GM19463 (cell line): ENCODE data around the gene ZFYVE16.
A peak's percentile ranks its signal among the peaks of the same experiment; 100 is the strongest.
"Not testable (repeated sequence)": the region's sequence is repeated elsewhere in the genome, so short reads cannot be mapped to it uniquely, and the experiment has no call there.

ENCODE experiments used
- ATAC-seq: cut with Tn5 transposase; IDR thresholded peaks from one replicate; pipeline ENCODE4 v1.9.1; 2021; ENCODE audit warnings: mild to moderate bottlenecking, moderate library complexity; ENCODE audit not compliant: unreplicated experiment

The ZFYVE16 gene

DNA sequence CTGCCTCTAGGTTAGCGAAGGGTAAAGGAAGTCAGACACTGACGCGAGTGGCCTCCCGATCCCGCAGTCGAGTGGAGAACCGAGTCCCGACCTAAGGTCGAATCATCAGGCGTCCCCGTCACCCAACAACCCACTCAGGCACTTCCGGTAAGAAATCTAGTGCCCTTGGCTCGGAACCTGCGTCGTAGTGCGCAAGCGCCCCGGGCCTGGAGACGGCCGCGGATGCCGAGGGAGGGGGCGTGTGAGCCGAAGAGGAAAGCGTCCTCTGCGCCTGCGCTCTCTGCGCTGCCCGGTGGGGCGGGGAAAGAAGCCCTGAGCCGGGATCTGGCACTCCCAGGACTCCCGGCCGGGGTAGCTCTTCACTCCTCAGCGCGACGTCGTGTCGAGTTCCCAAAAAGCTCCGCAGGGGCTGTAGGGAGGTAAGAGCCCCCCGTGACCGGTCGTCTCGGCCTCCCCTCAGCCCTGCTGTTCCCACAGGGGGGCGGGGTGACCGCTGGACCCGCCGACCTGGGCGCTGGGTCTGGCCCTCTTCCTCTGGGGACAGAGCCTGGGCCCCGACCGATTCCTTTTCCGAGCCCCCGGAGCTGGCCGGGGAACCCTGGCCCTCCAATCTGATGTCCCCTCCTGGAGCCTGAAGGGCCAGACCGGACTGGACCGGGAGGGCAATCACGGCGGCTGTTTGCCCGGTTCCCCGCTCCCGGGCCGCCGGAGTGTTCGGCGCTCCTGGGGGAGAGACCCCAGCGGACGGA, at the start of gene ZFYVE16:
Gene ZFYVE16 (plus strand): TSS at position 330 of the 749 bp plus-strand sequence. CDS start 26,084 bp downstream, outside the sequence.
- ATAC-seq, result peak; percentile 79

DNA sequence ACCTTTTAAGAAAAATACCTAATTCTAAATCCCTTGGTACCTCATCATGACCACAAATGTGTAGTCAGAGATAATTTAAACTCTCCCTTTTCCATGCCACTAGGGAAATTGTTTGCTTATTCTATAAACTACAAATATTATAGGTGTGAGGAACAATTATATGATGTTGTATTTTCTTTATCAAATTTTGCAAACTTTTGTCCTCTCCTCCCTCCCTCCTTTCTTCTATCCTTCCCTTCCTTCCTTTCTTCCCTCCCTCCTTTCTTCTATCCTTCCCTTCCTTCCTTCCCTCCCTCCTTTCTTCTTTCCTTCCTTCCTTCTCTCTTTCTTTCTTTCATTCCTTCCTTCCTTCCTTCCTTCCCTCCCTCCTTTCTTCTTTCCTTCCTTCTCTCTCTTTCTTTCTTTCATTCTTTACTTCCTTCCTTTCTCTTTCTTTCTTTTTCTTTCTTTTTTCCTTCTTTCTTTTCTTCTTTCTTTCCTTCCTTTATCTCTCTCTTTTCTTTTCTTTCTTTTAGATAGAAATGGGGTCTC, 46.9 kb upstream of the ZFYVE16 start:
- ATAC-seq, result no peak

DNA sequence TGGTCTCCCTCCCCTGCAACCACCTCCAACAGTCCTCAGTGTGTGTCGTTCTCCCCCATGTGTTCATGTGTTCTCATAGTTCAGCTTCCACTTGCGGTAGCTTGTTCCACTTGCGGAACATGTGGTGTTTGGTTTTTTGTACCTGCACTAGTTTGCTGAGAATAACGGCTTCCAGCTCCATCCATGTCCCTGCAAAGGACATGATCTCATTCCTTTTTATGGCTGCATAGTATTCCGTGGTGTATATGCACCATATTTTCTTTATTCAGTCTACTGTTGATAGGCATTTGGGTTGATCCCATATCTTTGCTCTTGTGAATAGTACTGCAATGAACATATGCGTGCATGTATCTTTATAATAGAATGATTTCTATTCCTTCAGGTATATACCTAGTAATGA, 43.0 kb upstream of the ZFYVE16 start:
- ATAC-seq, result no peak

DNA sequence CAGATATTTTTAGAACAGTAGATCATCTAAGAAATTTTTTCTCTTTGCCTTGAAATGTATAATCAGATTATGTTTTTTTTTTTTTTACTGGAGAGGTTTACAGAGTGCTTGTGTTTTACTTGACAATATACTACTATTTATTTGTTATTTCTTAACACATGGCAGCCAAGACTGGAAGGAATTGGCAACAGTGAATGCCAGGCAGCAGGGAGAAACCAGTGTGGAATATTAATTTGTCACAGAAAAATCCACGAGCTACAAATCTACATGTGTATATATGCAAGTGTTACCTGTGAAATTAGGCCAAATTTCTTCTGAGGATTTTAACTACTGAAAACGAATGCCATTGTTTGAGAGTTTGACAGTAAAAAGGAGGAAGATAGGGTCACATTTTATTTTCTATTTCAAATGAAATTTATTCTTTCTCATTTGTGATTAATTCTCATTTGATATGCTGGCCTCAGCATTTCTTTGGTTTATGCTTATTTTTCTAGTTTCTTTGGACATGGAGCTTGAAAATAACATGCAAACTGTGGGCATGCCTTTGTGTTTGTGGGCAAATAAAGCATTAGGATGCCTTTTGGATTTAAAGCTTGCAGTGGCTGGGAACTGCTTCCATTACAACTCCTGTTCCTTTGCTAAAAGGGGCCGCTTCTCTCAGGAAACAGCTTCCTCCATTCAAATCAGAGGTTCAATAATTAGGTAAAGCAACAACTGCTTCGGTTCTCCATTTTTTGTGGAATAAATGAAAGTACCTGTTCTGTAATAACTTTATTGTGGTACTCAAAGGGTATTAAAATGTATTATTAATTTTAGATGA, 39.0 kb upstream of the ZFYVE16 start:
- no peak for ATAC-seq

DNA sequence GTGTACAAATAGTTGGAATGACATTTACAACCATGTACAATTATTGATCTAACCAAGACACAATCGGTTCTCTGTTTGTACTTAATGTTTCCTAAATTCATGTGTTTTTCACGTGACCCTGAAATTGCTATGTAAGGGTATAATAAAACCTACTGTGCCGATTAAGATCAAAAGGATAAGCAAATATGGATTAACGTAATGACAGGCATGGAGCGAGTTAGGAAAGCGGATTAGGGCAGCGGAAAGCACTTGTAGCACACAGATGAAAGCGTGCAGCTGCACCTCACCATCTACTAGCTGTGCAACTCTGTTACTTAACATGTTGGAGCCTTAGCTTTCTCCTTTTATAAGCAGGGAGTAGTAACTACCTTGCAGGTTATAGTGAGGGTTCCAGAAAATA, 38.3 kb upstream of the ZFYVE16 start:
- ATAC-seq, result no peak

DNA sequence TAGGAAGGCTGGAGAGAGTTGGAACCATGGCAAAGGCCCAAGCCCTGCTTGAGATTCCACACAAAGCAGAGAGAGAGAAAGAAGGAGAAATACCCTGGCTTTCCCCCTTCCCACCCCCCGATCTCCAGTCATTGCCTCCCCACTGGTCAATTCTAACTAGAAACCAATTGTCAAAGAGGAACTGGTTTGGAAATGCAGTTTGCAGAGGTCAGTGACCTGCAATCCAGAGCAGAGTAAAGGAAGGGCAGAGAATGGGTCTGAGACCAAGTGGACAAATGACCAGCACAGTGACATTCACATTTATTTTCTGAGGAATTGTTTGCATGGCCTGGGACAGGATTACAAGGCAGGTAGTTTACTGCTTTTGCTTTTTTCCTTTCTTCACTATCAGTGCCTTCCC, 37.5 kb upstream of the ZFYVE16 start:
- ATAC-seq, result no peak

DNA sequence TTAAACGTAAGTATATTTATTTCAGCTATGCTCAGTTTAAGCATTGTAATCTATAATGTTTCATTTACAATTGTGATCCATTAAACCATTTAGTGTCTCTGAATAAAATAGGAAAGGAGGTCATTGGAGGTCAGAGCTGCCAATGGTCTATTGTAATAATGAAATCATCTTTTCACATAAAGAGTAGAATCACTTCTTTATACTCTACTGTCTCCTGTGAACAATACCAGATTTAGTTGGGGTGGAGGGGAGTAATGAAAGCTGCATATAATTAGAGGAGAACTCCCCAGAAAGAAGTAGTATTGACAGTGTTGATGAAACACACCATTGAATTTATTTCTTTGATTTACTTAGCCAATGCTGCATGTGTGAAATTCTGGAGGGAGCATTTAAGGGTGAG, 35.1 kb upstream of the ZFYVE16 start:
- ATAC-seq, result no peak

GRCh38 chr5:80374188-80374587, 33.7 kb upstream of the ZFYVE16 start:
- no peak for ATAC-seq

DNA sequence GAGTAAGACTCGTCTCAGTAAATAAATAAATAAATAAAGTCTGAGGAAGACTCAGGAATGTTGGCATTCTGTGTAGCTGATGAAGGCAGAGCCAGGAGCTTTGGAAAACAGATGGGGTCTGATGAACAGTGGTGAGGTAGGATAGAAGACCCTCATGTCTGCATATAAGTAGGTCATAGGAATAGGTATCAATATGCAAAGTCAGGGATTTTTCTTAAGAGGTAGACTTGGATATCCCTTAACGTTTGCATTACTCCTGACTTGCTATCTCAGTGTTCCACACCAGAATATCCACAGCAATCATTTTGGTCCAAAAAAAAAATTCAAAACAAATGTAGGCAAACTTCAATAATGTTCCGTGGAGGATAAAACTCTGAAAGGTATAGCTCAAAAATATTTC, 31.3 kb upstream of the ZFYVE16 start:
- ATAC-seq, result no peak

DNA sequence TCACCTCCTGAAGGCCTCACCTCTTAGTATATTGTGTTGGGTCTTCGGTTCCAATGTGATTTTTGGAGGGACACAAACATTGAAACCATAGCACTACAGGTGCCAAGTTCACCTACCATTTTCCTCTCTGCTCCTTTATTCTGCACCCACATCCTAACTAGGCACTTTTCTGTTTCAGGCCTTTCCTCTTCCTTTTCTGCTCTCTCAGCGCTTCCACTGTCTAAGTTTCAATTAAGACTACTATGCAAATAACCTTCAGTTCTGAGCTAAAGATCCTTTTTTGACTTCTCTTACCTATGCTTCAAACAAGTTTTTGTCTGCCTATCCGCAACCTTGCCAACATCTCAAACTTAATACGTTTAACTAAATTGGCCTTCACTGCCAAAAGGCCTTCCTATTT, 25.4 kb upstream of the ZFYVE16 start:
- ATAC-seq, result no peak

DNA sequence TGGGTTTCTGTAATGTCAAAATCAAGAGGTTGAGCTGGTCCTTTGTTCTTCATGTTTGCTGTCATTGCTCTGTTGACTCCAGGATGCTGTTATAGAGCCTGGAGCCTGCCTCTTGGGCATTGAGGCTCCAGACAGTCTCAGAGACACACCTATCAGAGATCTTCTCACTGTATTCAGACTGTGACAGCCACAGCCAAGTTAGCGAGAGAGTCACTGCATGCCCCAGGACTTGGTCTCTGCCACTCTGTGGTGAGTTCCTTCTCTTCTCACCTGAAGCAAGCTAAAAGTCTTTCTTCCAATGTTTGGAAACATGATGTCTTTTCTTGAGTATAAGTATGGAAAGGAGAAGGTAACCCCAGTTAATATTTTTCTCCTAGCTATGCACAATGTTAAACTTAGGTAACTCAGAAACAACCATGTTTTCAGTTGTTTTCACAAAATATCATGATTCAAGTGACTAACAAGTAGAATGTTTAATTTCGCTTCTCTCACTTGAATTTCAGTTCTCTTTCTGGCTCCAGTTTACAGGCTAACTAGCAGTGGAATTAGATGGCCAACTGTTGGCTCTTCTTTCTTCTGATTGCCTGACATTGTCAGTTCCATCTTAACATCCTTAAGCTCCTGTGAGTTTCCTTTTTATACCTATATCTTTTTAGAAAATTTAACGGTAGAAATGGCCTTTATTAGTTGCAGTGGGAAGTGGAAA, 20.6 kb upstream of the ZFYVE16 start:
- ATAC-seq, result no peak

- no peak for ATAC-seq
These were observed 18.3 kb upstream of the ZFYVE16 start for GRCh38 chr5:80389580-80389979.

DNA sequence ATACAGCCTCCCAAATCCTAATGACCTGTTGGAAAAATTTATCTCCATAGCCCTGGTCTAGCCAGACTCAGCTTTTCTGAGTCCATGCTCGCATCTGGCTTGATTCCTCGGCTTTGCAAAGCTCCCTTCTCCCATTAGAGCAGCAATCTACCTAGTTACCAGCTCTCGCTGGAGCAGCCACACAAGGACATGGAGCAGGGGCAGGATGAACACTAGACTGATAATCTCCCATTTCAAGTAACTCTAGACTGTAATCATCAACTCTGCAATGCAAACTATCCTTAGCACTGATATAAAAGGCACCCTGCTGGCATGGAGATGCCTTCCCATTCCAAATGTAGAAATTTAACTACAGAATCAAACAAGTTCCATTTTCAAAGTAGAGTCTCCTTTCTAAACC, 17.5 kb upstream of the ZFYVE16 start:
- ATAC-seq, result not testable (repeated sequence)

GRCh38 chr5:80391267-80391666, 16.6 kb upstream of the ZFYVE16 start:
- ATAC-seq, result not testable (repeated sequence)

DNA sequence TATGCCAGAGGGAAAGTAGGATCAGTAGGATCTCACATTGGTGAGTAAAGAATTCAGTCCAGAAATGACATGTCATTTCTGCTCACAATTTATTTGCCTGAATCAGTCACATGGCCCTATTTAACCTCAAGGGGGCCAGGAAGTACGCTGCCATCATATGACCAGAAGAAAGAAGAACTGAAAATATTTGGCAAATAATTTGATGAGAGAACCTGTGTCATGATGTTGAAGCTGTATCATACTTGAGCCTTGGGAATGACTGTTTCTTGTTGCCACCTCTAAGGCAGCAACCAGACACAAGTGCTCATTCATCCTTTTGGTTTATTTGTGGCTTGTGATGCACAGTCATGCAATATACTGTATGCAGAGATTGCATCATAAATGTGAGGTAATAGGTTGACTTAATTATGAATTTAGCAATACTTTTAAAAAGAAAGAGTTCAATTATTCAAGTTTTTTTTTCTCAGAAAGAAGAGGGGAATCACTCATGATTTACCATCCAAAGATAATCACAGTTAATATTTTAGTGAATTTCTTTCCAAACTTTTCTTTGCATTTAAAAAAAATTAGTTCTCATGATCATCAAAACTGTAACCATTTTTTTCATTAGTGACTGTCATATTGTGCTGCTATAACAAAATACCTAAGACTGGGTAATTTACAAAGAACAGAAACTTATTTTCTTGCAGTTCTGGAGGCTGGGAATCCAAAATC, 8.2 kb upstream of the ZFYVE16 start:
- ATAC-seq, result peak; percentile 79

DNA sequence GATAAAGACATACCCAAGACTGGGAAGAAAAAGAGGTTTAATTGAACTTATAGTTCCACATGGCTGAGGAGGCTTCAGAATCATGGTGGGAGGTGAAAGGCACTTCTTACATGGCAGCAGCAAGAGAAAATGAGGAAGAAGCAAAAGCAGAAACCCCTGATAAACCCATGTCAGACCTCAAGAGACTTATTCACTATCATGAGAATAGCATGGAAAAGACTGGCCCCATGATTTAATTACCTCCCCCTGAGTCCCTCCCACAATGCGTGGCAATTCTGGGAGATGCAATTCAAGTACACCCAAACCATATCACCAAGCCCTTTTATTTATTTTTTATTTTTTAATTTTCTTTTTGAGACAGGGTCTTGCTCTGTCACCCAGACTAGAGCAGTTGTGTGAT, 7.5 kb upstream of the ZFYVE16 start:
- not testable (repeated sequence) for ATAC-seq

DNA sequence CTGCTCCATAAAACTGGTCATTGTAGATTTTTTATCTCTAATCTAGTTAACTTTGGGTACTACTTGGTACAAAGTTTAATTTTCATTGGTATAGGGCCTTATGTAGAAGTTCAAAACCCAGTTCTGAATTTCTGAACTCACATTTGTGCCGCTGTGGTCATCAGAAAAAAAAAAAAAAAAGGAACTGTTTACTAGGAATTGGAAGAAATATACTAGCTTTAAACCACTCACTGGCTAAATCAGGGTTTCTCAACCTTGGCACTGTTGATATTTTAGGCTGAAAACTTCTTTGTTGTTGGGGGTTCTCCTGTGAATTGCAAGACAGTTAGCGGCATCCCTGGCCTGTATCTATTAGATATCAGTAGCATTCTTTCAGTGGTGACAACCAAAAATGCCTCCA, 4.1 kb upstream of the ZFYVE16 start:
- ATAC-seq, result no peak

GRCh38 chr5:80406980-80407734, 707 bp upstream of the ZFYVE16 start:
- ATAC-seq, result no peak

GRCh38 chr5:80408484-80409366, 861 bp downstream of the ZFYVE16 start:
- peak; percentile 52 for ATAC-seq
